GM18517 (cell line): ENCODE results near the gene TSEN2.

Source experiments
- ATAC-seq: cut with Tn5 transposase; IDR thresholded peaks from one replicate; pipeline ENCODE4 v1.9.1; 2021; ENCODE audit warnings: mild to moderate bottlenecking, moderate library complexity; ENCODE audit not compliant: unreplicated experiment

Gene TSEN2

DNA sequence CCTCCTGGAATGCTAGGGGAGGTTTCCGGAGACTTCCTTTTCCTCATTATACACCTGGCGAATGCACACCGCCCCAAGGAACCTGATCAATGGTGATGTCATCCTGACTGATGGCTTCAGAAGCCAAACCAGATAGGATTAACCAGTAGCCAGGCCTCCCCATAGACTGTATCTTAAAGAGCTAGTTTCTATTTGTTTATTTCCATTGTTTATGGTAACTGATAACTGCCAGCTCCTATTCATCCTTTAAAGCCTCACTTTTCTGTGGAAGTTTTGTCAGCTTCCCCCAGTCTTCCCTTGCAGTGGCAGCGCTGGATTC, 61.2 kb downstream of the TSEN2 start, which contains the start of gene MKRN2OS:
MKRN2OS (minus strand) TSS at position 27 of the 319 bp plus-strand sequence. CDS start 35 bp downstream, outside the sequence.
- ATAC-seq: no peak

DNA sequence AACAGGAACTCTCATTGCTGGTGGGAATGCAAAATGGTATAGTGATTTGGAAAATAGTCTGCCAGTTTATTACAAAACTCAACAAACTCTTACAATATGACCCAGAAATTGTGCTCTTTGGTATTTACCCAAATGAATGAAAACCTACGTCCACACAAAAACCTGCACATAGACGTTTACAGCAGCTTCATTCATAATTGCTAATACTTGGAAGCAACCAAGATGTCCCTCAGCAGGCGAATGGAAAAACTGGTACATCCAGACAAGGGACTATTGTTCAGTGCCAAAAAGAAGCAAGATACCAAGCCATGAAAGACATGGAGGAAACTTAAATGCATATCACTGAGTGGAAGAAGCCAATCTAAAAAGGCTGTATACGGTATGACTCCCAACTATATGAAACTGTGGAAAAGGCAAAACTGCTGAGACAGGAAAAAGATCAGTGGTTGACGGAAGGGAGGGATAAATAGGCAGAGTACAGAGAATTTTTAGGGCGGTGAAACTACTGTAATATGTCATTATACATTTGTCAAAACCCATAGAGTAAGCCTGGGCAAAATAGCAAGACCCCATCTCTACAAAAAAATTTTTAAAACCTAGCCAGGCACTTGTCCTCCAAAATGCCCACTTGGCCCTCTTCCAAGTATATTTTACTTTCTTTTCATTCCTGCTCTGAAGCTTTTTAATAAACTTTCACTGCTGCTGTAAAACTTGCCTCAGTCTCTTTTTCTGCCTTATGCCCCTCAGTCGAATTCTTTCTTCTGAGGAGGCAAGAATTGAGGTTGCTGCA, 65.9 kb downstream of the TSEN2 start:
- no peak for ATAC-seq

DNA sequence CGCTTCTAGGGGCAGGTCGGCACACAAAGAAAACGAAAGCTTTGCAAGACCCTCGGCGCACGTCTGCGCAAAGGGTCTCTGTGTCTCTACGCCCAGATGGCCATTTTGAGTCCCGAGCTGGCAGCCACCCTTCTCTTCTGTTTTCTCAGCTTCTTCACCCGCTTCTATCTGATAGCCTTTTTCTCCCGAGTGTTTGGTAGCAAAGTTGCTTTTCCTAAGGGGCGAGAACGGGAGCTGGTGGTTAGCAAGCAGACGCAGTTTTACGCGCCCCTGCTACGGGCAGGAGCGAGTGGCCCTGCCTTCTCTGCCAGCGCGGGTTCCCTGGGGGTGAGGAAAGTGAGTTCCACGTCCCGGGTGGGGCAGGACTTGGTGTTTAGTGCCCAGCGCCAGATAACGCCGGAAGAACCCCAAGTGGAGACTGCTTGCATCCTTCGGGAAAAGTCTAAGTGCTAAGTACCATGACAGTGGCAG, 69.7 kb downstream of the TSEN2 start:
- ATAC-seq: no peak

DNA sequence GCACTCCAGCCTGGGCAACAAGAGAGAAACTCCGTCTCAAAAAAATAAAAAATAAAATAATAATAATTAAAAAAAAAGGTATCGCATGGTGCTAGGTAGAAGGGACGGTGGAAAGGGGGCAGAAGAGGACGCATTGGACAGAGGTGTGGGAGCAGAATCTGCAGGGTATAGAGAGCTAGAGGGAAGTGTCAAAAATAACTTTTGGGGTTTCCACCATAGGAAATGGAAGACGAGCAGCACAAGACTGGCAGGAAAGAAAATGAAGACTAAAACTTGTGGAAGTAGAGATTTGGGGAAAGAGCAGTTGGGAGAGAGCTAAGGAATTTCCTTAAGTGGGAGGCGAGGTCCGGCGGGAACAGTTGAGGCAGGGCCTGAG, 72.0 kb downstream of the TSEN2 start:
- no peak for ATAC-seq

DNA sequence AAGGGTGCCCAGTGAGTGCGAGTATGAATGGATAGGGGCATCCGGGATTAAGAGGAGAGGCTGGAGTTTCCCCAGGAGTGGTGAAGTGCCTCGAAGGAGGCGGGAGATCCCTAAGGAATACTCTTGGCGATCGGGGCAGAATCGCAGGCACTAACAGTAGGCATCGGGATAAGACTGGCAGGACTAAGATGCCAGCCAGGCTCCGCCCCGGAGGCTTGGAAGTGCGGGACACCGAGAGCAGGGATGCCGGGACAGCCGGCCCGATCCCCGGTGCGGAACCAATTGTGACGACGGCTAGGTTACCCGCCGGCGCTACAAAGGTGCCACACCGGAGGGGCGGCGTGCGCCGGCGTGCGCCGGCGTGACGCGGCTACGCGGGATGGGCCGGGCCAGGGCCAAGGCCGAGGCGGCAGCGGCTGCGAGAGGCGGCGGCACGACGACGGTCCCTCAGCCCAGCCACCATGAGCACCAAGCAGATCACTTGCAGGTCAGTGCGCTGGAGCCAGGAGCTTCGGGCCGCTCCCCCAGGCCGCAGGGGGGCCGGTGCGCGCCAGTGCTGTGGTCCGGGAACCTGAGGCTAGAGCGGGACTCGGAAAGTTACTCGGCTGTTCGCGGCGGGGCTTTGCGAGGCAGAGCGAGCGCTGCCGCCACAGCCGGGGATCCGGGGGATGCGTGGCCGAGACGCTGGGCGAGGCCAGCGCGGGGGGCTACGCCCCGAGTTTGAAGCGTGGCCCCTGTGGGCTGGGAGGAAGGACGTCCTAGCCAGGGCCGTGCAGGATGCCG, 72.6 kb downstream of the TSEN2 start, which contains the start of gene MKRN2:
MKRN2 (plus strand) TSS at position 398 of the 783 bp plus-strand sequence; CDS start at position 462, 64 bp downstream.
- ATAC-seq: peak; percentile 61

DNA sequence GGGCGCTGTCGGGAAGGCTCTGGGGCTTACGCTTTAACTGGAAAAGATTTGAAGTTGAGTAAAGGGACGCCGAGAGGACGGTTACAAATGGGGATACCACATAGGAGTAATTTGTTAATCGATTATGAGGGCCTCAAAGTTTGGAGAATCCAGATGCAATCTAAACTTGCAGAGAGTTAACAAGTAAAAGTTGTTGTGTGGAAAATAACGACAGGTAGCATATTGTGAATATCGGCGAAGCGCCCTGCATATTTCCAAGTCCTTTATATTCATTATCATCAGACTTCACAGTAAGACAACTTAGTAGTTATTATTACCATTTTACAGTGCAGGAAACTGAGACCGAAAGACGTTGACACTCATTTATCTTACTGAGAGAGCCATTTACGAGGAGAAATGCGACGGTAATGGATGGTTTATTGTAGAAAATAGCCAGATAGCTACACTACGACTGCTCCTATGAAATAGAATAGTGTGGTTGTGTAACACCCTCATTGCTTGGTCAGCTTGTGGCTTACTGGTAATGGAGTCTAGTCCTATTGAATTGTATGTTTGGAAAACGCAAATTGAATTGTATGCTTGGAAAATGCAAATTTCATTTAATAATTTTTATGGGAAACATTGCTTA, 73.3 kb downstream of the TSEN2 start:
- ATAC-seq: no peak

DNA sequence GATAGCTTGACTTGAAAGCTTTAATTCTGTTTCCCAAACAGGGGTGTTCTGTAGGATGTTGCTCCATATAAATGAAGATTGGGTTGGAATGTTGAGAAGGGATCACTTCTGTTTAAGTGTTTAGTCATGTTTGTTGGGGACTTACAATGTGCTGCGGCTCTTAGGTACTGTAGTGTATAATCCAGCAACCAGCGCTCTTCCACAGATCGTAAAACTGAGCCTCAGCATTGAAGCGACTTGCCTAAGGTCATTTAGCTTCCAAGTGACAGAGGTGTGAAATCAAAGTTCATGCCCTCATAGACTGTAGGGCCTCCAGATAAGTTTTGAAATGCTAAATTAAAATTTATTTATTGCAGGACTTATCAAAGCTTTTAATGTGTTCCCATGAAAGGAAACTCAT, 74.4 kb downstream of the TSEN2 start:
- no peak for ATAC-seq

DNA sequence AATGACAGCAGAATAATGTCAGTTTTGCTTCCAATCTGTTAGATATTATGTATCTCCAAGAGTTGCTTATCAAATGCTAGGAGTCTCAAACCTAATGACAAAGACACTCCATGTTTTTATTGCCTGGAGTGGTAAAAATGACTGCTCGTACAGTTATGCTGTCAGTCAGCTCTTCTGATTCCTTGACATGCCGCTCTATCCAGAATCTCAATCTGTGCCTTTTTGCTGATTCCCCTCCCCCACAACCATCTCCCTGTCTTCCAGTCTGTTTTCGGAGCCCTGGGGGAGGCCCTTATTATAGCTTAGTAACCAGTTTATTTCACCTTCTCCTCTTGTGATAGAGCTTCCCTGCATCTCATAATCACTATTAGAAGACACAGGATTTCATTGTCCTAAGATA, 75.2 kb downstream of the TSEN2 start:
- ATAC-seq: no peak

DNA sequence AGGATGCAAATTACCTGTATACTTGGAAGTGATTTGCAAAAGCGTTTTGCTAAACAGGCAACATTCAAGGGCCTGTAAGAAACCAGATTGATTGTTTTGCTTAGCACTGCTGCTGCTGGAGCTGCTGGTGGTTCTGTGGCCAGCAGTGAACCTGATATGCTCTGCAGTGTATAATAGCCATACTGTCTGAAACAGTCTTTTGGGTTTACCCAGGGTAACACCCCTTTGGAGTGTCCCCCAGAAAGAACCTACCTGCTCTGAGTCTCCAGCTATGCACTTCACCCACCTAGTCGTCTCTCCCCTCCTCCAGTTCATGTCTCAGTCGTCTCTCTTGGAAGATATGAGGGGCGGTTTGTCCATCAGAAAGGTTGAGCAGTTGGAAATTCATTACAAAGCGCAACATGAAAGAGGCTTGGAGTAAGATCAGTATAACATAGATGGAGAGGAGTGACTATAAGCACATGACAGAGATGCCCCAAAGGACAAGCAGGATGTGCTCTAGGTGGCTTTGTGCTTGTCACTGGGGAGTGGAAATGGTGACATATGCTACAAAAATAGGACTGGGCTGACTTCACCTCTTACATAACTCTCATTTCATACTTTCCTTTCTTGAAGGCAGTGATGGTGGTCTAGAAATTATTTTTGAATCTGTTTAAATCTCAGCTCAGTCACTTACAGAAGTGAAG, 76.4 kb downstream of the TSEN2 start:
- peak; percentile 50 for ATAC-seq

DNA sequence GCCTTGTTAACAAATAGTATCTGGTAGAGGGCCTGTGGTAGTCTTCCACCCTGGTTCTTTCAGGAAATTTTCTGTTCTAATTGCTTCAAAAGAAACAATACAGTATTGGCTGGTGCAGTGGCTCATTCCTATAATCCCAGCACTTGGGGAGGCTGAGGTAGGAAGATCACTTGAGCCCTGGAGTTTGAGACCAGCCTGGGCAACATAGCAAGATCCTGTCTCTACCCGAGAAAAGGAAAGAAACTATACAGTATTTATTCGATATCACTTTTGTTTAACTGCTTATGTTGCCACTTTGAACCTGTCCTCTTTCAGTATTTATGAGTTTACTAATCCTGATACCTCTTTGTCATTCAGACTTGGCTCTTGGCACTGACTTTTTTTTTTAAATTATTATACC, 77.1 kb downstream of the TSEN2 start:
- no peak for ATAC-seq

DNA sequence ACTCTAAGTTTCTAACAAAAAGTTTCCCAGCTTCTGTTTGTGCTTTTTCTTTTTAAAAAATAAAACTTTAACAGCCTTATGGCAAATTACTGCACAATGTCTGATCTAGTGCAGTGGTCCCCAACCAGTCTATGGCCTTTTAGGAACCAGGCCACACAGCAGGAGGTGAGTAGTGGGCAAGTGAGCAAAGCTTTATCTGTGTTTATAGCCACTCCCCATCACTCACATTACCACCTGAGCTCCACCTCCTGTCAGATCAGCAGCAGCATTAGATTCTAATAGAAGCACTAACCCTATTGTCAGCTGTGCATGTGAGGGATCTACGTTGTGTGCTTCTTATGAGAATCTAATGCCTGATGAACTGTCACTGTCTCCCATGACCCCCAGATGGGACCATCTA, 78.2 kb downstream of the TSEN2 start:
- no peak for ATAC-seq

DNA sequence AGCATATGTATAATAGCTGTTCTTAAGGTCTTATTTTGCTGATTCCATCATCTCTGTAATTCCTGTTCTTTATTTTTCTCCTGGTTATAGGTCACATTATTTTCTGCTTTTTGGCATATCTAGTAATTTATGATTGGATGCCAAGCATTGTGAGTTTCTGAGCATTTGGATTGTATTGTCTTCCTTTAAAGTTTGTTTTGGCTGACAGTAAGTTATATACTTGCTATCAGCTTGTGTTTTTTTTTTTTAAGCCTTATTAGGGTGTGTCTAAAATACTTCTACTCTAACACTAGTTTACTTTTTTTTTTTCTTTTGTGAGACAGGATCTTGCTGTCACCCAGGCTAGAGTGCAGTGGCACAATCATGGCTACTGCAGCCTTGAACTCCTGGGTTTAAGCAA, 82.7 kb downstream of the TSEN2 start:
- ATAC-seq: no peak

DNA sequence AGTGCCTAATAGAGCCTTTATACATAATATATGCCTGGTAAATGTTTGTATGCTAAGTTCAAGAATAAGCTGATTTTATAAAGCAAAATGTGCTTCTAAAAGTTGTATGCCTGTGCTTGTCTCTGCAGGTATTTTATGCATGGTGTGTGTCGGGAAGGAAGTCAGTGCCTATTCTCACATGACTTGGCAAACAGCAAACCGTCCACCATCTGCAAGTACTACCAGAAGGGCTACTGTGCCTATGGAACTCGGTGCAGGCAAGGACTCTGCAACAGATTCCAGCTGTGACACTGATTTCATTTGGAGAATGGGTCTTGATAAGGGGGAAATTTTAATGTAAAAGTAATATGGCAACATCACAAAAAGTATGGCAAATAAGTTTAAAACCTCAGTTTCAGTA, 84.5 kb downstream of the TSEN2 start:
- no peak for ATAC-seq

DNA sequence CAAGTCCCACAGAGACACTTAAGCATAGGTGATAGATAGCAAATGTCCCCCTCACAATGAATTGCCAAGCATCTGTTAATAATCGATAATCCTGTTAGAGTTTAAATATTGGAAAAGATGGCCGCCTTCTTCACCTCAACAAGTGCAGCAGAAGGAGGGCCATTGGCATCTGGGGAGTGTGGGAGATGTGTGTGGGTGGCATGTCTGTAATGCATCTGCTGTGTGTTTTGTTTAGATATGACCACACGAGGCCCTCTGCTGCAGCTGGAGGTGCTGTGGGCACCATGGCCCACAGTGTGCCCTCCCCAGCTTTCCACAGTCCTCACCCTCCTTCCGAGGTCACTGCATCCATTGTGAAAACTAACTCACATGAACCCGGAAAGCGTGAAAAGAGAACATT, 85.6 kb downstream of the TSEN2 start:
- ATAC-seq: no peak

DNA sequence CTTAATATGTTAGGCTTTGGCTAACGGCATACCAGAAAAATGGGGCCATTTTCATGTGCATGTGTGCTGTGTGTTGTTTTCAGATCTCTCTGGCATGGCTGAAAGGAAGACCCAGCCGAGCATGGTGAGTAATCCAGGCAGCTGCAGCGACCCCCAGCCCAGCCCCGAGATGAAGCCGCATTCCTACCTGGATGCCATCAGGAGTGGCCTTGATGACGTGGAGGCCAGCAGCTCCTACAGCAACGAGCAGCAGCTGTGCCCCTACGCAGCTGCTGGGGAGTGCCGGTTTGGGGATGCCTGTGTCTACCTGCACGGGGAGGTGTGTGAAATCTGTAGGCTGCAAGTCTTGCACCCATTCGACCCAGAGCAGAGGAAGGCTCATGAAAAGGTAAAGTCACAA, 87.7 kb downstream of the TSEN2 start:
- ATAC-seq: no peak

DNA sequence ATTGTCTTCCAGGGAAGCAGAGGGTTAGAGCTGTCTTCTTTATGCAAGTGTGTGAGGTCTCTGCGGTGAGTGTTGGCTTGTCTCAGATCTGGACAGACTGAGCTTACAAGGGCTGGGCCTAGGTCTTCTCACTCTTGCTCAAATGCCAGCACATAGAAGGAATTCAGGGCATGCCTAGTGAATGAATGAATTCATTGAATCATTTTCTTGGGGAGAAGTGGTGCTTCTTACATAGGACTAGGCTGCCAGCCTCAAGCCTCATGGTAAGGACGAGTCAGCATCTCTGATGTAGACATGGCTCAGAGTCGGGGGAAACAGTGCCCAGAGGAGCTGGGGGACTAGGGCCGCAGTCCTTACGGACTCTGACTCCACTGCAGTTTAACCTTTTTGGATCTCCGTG, 89.9 kb downstream of the TSEN2 start:
- no peak for ATAC-seq

DNA sequence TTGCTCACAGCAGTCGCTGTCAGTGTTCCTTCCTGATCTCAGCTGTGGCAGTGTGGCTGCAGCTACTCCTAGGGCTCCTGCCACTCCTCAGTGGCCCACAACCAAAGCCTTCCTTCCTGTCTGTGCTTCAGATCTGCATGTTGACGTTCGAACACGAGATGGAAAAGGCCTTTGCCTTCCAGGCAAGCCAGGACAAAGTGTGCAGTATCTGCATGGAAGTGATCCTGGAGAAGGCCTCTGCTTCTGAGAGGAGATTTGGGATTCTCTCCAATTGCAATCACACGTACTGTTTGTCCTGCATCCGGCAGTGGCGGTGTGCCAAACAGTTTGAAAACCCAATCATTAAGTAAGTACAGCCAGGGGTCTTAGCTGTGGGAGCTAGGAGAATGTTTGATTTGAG, 90.4 kb downstream of the TSEN2 start:
- ATAC-seq: no peak

DNA sequence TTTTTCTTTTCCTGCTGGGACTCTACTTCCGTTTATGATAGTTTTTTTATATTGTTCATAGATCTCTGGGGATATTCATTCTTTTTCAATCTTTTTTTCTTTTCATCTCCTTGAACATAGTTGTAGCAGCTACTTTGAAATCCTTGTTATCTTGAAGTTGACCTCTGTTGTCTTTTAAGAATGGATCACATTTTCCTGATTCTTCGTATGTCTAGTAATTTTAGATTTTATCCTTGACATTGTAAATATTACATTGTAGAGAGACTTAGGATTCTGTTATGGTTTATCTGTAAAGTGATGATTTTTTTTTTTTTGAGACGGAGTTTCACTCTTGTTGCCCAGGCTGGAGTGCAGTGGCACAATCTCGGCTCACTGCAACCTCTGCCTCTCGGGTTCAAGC, 93.1 kb downstream of the TSEN2 start:
- no peak for ATAC-seq

DNA sequence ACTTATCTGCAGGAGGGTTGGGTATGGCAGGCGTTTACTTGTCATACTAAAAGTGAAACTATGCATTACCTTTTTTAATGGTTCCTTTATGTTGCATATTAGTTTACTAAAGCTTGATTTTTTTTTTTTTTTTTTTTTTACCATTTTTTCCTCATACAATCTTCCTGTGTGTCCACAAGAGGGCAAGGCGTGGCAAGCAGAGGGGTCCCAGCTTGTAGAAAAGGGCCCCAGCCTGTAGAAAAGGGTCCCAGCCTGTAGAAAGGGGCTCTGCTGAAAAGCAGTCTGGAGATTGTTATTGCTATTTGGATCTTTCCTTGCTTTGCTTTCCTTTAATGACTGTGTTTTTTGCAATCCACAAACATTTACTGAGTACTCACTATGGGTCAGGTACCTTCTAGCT, 94.5 kb downstream of the TSEN2 start:
- no peak for ATAC-seq

DNA sequence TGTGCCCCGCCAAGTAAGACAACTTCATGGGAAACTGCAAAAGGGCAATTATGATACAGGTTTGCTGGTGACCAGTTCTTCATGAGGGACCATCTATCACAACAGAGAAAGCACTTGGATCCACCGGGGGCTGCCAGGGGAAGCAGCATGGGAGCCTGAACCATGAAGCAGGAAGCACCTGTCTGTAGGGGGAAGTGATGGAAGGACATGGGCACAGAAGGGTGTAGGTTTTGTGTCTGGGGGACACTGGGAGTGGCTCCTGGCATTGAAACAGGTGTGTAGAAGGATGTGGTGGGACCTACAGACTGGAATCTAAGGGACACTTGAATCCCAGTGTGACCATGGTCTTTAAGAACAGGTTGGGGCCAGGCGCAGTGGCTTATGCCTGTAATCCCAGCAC, 95.2 kb downstream of the TSEN2 start:
- ATAC-seq: no peak

DNA sequence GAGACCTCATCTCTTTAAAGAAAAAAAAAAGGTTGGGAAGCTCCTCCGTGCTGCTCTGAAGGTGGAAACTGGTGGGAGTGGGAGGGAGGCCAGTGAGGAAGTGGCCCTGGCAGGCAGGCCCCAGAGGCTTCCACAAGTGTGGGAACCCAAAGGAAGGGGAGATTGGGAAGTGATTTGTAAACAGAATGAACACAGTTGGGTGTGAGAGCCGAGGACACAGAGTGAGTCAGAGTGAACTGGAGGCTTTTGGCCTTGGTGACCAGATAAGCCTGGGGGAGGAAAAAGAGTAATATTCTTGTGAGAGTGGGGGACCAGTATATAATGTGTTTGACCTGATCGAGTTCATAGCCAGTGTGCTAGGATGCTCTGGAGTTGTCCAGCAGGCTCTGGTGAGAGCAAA, 95.6 kb downstream of the TSEN2 start:
- ATAC-seq: no peak
